ENCODE results near the gene FOXP2. TPM values are rescaled to one million over a fixed set of nuclear protein-coding genes. Genes with fewer than 3 reads are reported as not detected.

Gene FOXP2
- total RNA-seq, 1 donor from 2014 or later: 13.9 TPM

DNA sequence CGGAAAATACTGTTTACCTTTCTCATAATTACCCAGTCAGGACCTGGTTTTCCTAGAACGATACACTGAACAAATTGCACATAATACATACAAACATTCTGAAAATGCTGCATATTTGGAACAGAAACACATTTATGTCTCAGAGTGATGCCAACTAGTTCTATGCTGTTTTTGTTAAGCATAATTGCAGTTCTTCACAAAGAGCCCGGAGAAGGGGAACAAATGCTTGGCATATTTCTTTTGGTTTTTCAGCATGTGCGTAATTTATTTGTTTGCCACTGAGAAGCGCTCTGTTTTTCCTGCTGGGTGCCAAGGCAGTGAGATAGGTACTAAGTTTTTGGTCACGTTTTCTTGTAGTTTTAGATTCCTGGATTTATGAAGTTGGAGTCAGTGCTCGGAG lies 326.3 kb downstream of the FOXP2 start:
- no peak for DNase-seq (ENCODE audit: low spot score in 2 of 2, unreplicated experiment in 2 of 2)
- Mint-ChIP-seq H3K27ac (no peak overlapping the region), H3K36me3 (no peaks in the 10 kb centered on the region), H3K9me3 (no peaks in the 10 kb centered on the region), H3K4me3 (no peak overlapping the region), H3K27me3 (ENCODE audit: low read depth) (no peaks in the 10 kb centered on the region), H3K4me1 (peaks cover 13% of the 10 kb centered on the region)
- TF ChIP-seq, protein P1, sequence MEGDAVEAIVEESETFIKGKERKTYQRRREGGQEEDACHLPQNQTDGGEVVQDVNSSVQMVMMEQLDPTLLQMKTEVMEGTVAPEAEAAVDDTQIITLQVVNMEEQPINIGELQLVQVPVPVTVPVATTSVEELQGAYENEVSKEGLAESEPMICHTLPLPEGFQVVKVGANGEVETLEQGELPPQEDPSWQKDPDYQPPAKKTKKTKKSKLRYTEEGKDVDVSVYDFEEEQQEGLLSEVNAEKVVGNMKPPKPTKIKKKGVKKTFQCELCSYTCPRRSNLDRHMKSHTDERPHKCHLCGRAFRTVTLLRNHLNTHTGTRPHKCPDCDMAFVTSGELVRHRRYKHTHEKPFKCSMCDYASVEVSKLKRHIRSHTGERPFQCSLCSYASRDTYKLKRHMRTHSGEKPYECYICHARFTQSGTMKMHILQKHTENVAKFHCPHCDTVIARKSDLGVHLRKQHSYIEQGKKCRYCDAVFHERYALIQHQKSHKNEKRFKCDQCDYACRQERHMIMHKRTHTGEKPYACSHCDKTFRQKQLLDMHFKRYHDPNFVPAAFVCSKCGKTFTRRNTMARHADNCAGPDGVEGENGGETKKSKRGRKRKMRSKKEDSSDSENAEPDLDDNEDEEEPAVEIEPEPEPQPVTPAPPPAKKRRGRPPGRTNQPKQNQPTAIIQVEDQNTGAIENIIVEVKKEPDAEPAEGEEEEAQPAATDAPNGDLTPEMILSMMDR (IDR thresholded peaks at IDR 0.05; ENCODE audit: unreplicated experiment): no peak

- TF ChIP-seq, protein P1 (IDR thresholded peaks at IDR 0.05; ENCODE audit: unreplicated experiment): no peak
- H3K4me3 Mint-ChIP-seq: no peak overlapping the region
- peaks cover 13% of the 10 kb centered on the region for H3K4me1 Mint-ChIP-seq
- no peaks in the 10 kb centered on the region for H3K36me3 Mint-ChIP-seq
- no peaks in the 10 kb centered on the region for H3K9me3 Mint-ChIP-seq
- no peak overlapping the region for H3K27ac Mint-ChIP-seq
- DNase-seq (ENCODE audit: low spot score in 2 of 2, unreplicated experiment in 2 of 2): no peak
- no peaks in the 10 kb centered on the region for H3K27me3 Mint-ChIP-seq (ENCODE audit: low read depth)
These were observed 327.3 kb downstream of the FOXP2 start for GRCh38 chr7:114741911-114742310.

Small RNA genes lying within 50 kb of the gene (microRNA-seq; reads per million reads assigned to microRNA genes)
- not detected for gene MIR3666
